Gastroesophageal sphincter (tissue), 4 donors: Measurements from ENCODE around the gene COL25A1. TPM values are rescaled to one million over a fixed set of nuclear protein-coding genes. Genes with fewer than 3 reads are reported as not detected.

Experiments
- ATAC-seq: fragments of 150-250 bp; one replicate; pipeline ENCODE4 v1.9.1; 2016; ENCODE audit warnings: mild to moderate bottlenecking, moderate library complexity
- H3K27ac ChIP-seq, 4 donors: fragments of 200-600 bp; sonication (generic) in 3 of 4; 1 replicate in 3 of 4; 2 replicates in 1 of 4; pipeline ENCODE4 v1.5.1; 2016 to 2019
- H3K27me3 ChIP-seq: fragments of 200-600 bp; sonication (generic); one replicate; pipeline ENCODE4 v1.5.1; 2019
- H3K36me3 ChIP-seq, 2 donors: fragments of 200-600 bp; sonication (generic); one replicate each; pipeline ENCODE4 v1.5.1; 2019; ENCODE audit warnings: control low read depth in 1 of 2
- H3K4me1 ChIP-seq, 3 donors: fragments of 200-600 bp; sonication (generic); 1 replicate in 2 of 3; 2 replicates in 1 of 3; pipeline ENCODE4 v1.5.1; 2016 to 2019; ENCODE audit warnings: control low read depth in 2 of 3
- H3K4me3 ChIP-seq, 2 donors: fragments of 200-600 bp; sonication (generic); one replicate each; pipeline ENCODE4 v1.5.1; 2019; ENCODE audit warnings: mild to moderate bottlenecking in 1 of 2, moderate library complexity in 1 of 2
- H3K9me3 ChIP-seq, 3 donors: fragments of 200-600 bp; sonication (generic); one replicate each; pipeline ENCODE4 v1.5.1; 2017 to 2019; ENCODE audit warnings: control low read depth in 2 of 3
- EP300 ChIP-seq: sonication (generic); formaldehyde crosslinking; IDR thresholded peaks from one replicate; pipeline ENCODE4 v1.6.1; 2017; ENCODE audit warnings: antibody characterized with exemption, mild to moderate bottlenecking
- POLR2A ChIP-seq, 2 donors: fragments of 450-650 bp; IDR thresholded peaks; one replicate each; pipeline ENCODE4 v1.6.1; 2017; ENCODE audit warnings: antibody characterized with exemption in 2 of 2, mild to moderate bottlenecking in 2 of 2, moderate library complexity in 1 of 2
- POLR2AphosphoS5 ChIP-seq: sonication (generic); formaldehyde crosslinking; IDR thresholded peaks from one replicate; pipeline ENCODE4 v1.6.1; 2017; ENCODE audit warnings: antibody characterized with exemption
- whole genome bisulfite sequencing, 2 donors: methylation state at CpG; one replicate each; pipeline ENCODE4 v1.1.5; 2018; ENCODE audit warnings: low coverage in 1 of 2; 5-methylcytosine and 5-hydroxymethylcytosine counted together
- total RNA-seq, 4 donors: library from RNA; depleted of rRNA; stranded (reverse); fragments of >200 nt; gene quantifications; one replicate each; pipeline ENCODE4 v1.1.0, GENCODE V29; 2016
- TF ChIP-seq, protein P1 (sequence below), 4 experiments: fragments of 200-600 bp in 2 of 4; fragments of 450-650 bp in 2 of 4; sonication (generic) in 1 of 4; IDR thresholded peaks; one replicate each; pipeline ENCODE4 v1.5.1; 2017 to 2019; ENCODE audit warnings: antibody characterized with exemption in 4 of 4, mild to moderate bottlenecking in 2 of 4, moderate library complexity in 2 of 4

The COL25A1 gene
- total RNA-seq, 4 donors from 2014 or later, result 0.40 to 1.8 (median 1.0) TPM

DNA sequence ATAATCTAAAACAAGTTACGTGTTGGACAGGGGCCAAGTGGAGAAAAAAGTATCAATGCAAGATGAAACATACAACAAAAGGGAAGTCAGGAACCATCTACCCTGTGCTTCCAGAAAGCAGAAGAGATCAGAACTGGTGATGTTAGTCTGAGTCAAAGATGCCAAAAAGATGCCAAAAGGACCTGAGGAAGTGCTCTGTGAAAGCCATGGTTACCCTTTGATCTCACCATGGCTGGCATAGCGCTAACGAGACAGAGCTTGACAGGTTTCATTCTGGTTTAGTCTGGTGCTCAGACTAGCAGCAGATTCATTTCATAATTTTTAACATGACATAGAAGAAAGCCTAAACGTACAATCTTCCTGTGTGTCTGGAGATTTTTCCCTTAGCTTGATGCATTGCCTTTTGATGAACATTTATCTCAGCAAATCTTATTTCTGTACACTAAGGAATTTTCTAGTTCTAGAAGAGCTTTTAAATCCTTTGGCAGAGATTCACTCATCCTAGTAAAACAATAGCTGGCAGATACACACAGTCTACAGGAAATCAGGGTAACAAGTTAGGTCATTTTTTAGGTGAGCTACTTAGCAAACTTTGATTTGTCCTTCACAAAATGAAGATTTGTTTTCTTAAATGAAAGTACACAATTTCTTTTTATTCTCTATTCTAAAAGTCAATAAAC, 87.7 kb downstream of the COL25A1 start:
- 28 to 29% methylated on average over 4 of the region's 4 CpGs for WGBS, 2 donors
- no peaks in the 10 kb centered on the region for H3K36me3 ChIP-seq

DNA sequence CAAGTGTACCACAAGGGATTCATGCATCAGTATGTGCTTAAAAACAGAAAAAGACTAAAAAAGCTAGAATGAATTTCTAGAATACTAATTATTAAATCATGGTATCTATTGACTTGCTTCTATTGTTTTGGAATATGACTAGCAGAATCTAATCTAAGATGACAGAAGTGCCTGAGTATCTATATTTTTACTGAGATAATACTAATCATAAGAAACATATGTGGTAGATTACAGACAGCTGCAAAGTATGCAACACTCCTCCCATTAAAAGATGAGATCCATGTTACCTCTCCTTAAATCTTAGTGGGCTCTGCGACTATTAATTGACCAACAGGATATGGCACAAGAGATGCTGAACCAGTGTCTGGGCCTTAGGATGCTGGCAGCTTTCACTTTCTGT, 89.4 kb downstream of the COL25A1 start:
- 82 to 100% methylated on average over 1 of the region's 1 CpG for WGBS, 2 donors
- no peak overlapping the region for H3K4me3 ChIP-seq
- no peak for TF ChIP-seq POLR2A (IDR thresholded peaks at IDR 0.05)
- TF ChIP-seq, protein P1, sequence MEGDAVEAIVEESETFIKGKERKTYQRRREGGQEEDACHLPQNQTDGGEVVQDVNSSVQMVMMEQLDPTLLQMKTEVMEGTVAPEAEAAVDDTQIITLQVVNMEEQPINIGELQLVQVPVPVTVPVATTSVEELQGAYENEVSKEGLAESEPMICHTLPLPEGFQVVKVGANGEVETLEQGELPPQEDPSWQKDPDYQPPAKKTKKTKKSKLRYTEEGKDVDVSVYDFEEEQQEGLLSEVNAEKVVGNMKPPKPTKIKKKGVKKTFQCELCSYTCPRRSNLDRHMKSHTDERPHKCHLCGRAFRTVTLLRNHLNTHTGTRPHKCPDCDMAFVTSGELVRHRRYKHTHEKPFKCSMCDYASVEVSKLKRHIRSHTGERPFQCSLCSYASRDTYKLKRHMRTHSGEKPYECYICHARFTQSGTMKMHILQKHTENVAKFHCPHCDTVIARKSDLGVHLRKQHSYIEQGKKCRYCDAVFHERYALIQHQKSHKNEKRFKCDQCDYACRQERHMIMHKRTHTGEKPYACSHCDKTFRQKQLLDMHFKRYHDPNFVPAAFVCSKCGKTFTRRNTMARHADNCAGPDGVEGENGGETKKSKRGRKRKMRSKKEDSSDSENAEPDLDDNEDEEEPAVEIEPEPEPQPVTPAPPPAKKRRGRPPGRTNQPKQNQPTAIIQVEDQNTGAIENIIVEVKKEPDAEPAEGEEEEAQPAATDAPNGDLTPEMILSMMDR (IDR thresholded peaks at IDR 0.05), result no peak
- TF ChIP-seq EP300, result no peak
- no peak for TF ChIP-seq POLR2AphosphoS5

More for the DNA sequence above, 87.7 kb downstream of the COL25A1 start:
- TF ChIP-seq POLR2A (IDR thresholded peaks at IDR 0.05), result no peak
- TF ChIP-seq EP300, result no peak
- TF ChIP-seq, protein P1 (IDR thresholded peaks at IDR 0.05), result no peak
- TF ChIP-seq POLR2AphosphoS5, result no peak
- Histone ChIP-seq H3K27ac (no peak overlapping the region), H3K27me3 (no peaks in the 10 kb centered on the region), H3K9me3 (no peaks in the 10 kb centered on the region), H3K4me3 (no peak overlapping the region), H3K4me1 (peaks cover 0 to 6% (median 0%) of the 10 kb centered on the region in 3 donors)
- no peak for ATAC-seq

DNA sequence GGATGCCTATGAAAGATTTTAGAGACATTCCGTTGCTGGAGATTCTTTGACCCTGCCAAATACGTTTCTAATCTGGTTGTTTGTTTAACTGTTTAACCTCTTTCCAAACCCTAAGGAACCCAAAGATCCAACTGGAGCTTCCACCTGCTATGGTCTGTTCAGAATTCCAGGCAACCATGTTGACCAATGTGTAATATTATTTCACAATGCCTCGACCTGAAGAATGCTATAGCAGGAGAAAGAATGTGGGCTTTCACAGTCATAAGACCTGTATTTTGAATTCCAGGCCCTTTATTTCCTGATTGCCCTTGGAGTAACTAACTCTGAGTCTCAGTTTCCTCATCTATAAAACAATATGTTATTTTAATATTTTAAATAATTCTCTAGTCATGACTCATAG, 90.8 kb downstream of the COL25A1 start:
- no peak overlapping the region for H3K27ac ChIP-seq
- no peak for ATAC-seq
- no peaks in the 10 kb centered on the region for H3K27me3 ChIP-seq
- WGBS, 2 donors, result 46 to 61% methylated on average over 3 of the region's 3 CpGs
- peaks cover 0 to 6% (median 0%) of the 10 kb centered on the region in 3 donors for H3K4me1 ChIP-seq
- TF ChIP-seq, protein P1 (IDR thresholded peaks at IDR 0.05), result no peak
- TF ChIP-seq EP300 (no peak), POLR2AphosphoS5 (no peak), POLR2A (IDR thresholded peaks at IDR 0.05) (no peak)
- no peaks in the 10 kb centered on the region for H3K36me3 ChIP-seq
- no peaks in the 10 kb centered on the region for H3K9me3 ChIP-seq
- H3K4me3 ChIP-seq, result no peak overlapping the region

More for the DNA sequence above, 89.4 kb downstream of the COL25A1 start:
- Histone ChIP-seq H3K9me3 (no peaks in the 10 kb centered on the region), H3K27ac (no peak overlapping the region), H3K27me3 (no peaks in the 10 kb centered on the region), H3K4me1 (peaks cover 0 to 6% (median 0%) of the 10 kb centered on the region in 3 donors), H3K36me3 (no peaks in the 10 kb centered on the region)
- no peak for ATAC-seq

DNA sequence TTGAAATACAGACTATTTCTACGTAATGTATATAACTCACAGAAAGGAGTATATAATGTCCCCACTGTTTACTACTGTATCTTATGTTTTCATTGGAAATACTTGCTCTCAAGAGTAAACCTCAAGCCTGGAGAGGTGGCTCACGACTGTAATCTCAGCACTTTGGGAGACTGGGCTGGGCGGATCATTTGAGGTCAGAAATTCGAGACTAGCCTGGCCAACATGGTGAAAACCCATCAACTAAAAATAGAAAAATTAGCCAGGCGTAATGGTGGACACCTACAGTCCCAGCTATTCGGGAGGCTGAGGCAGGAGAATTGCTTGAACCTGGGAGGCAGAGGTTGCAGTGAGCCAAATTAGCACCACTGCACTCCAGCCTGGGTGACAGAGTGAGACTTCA, 92.8 kb downstream of the COL25A1 start:
- Histone ChIP-seq H3K4me1 (peaks cover 0 to 1% (median 0%) of the 10 kb centered on the region in 3 donors), H3K9me3 (no peaks in the 10 kb centered on the region), H3K27ac (no peak overlapping the region), H3K36me3 (no peaks in the 10 kb centered on the region), H3K27me3 (no peaks in the 10 kb centered on the region), H3K4me3 (no peak overlapping the region)
- no peak for TF ChIP-seq EP300
- no peak for TF ChIP-seq POLR2AphosphoS5
- TF ChIP-seq, protein P1 (IDR thresholded peaks at IDR 0.05), result no peak
- no peak for TF ChIP-seq POLR2A (IDR thresholded peaks at IDR 0.05)
- no peak for ATAC-seq
- 82 to 91% methylated on average over 5 to 6 of the region's 6 CpGs for WGBS, 2 donors

DNA sequence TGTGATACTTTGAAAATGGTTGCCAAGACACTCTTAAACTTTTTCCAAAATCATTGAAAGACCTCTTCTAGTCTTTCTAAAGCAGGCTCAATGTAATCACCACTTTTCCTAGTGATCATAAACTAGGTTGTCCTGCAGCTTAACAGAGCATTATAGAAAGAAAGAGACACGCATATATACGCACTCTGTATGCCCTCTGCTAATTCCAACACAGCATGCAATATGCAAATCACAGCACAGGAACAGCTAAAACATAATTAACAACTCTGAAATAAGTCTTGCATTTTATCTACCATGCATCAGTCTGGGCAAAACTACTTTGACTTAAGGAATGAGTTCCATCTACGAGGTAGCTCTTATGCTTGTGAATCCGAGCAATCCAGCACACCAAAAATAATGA, 94.6 kb downstream of the COL25A1 start:
- Histone ChIP-seq H3K4me3 (no peak overlapping the region), H3K9me3 (no peaks in the 10 kb centered on the region), H3K27me3 (no peaks in the 10 kb centered on the region), H3K36me3 (no peaks in the 10 kb centered on the region), H3K27ac (no peak overlapping the region), H3K4me1 (no peaks in the 10 kb centered on the region)
- ATAC-seq, result no peak
- TF ChIP-seq POLR2A (IDR thresholded peaks at IDR 0.05), result no peak
- no peak for TF ChIP-seq POLR2AphosphoS5
- TF ChIP-seq, protein P1 (IDR thresholded peaks at IDR 0.05), result no peak
- no peak for TF ChIP-seq EP300
- WGBS, 2 donors, result 70 to 83% methylated on average over 4 of the region's 4 CpGs
